ENCODE data around the gene GRIK4. TPM values are rescaled to one million over a fixed set of nuclear protein-coding genes. Genes with fewer than 3 reads are reported as not detected.

The GRIK4 gene
- total and polyA plus RNA-seq, 9 of the 15 experiments (the other 6 are each of a cell fraction or from before 2014, with no cell fraction given) = not detected

GRCh38 chr11:120551191-120551590 is 39.6 kb downstream of the GRIK4 start (continued):
- TF ChIP-seq, protein P1, sequence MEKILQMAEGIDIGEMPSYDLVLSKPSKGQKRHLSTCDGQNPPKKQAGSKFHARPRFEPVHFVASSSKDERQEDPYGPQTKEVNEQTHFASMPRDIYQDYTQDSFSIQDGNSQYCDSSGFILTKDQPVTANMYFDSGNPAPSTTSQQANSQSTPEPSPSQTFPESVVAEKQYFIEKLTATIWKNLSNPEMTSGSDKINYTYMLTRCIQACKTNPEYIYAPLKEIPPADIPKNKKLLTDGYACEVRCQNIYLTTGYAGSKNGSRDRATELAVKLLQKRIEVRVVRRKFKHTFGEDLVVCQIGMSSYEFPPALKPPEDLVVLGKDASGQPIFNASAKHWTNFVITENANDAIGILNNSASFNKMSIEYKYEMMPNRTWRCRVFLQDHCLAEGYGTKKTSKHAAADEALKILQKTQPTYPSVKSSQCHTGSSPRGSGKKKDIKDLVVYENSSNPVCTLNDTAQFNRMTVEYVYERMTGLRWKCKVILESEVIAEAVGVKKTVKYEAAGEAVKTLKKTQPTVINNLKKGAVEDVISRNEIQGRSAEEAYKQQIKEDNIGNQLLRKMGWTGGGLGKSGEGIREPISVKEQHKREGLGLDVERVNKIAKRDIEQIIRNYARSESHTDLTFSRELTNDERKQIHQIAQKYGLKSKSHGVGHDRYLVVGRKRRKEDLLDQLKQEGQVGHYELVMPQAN (IDR thresholded peaks at IDR 0.05; ENCODE audit: borderline replicate concordance) = no peak
- no peak for TF ChIP-seq PHF20 (IDR thresholded peaks at IDR 0.05; ENCODE audit: partially characterized antibody)
- no peak for TF ChIP-seq RBFOX2 (IDR thresholded peaks at IDR 0.05; ENCODE audit: low read depth, low read length)
- TF ChIP-seq ZFPM2 (CRISPR knock-in tag; IDR thresholded peaks at IDR 0.05) = no peak

- DNase-seq (ENCODE audit: extremely low read depth in 1 of 4, low spot score in 3 of 4) = no peak
- H3K4me2 ChIP-seq (ENCODE audit: insufficient read depth, low read length) = no peak overlapping the region
- no peak overlapping the region for H3K9ac ChIP-seq (ENCODE audit: insufficient read depth in 1 of 2, low read depth in 2 of 2, low read length in 2 of 2)
- no peak overlapping the region for H2AFZ ChIP-seq (ENCODE audit: low read depth, low read length)
- H3K4me3 ChIP-seq = no peak overlapping the region
- no peaks in the 10 kb centered on the region for H3K79me2 ChIP-seq (ENCODE audit: control insufficient read depth, insufficient read depth, low read length)
- H3K36me3 ChIP-seq (ENCODE audit: control insufficient read depth, insufficient read depth, low read length) = no peaks in the 10 kb centered on the region
- in situ Hi-C loops (cut with MboI) (no loop called here), intact Hi-C loops (cut with micrococcal nuclease) (no loop called here)
- no peak for FAIRE-seq
- ATAC-seq = no peak; the same call in 1 of the 3 replicates
- no peaks in the 10 kb centered on the region; a peak in 1 of 5 replicates for H3K4me1 ChIP-seq (replicated peaks in 1 of 2; ENCODE audit: control insufficient read depth in 2 of 2, insufficient read depth in 2 of 2, low read length in 2 of 2)
- no TSS peak for BruUV-seq (replicated peaks)
- H3K9me3 ChIP-seq (replicated peaks; ENCODE audit: control insufficient read depth, insufficient read depth, low read depth, low read length) = no peaks in the 10 kb centered on the region
- no peaks in the 10 kb centered on the region for H3K9me1 ChIP-seq (ENCODE audit: control insufficient read depth, insufficient read depth, low read length)
- H4K20me1 ChIP-seq (replicated peaks; ENCODE audit: control insufficient read depth, insufficient read depth, low read length) = 0 out of 2 replicates have a peak, but pooled peaks cover 3% of the 10 kb centered on the region
- ChIA-PET CTCF (ENCODE audit: low intra/inter-chr PET ratio) (no interaction called here), POLR2A (no interaction called here)
- WGBS (ENCODE audit: insufficient coverage, low coverage, missing lambda C conversion rate) = under 1% methylated on average over 14 of the region's 14 CpGs
- H3K27ac ChIP-seq (ENCODE audit: extremely low read depth, low read depth, low read length) = no peak overlapping the region
- H3K27me3 ChIP-seq (ENCODE audit: control insufficient read depth in 2 of 2, insufficient read depth in 2 of 2, low read length in 2 of 2) = peaks cover 24 to 63% of the 10 kb centered on the region in 2 experiments
- TF ChIP-seq STAG1 (CRISPR knock-in tag; IDR thresholded peaks at IDR 0.05; ENCODE audit: borderline replicate concordance) (no peak), RNF2 (IDR thresholded peaks at IDR 0.05) (no peak), ATF4 (CRISPR knock-in tag; IDR thresholded peaks at IDR 0.05) (no peak), HMG20A (CRISPR knock-in tag; conservative IDR thresholded peaks at IDR 0.05) (no peak), GATAD2B (IDR thresholded peaks at IDR 0.05; ENCODE audit: borderline replicate concordance) (no peak), HEY1 (CRISPR knock-in tag; IDR thresholded peaks at IDR 0.05; ENCODE audit: borderline replicate concordance) (no peak), SAP30 (IDR thresholded peaks at IDR 0.05; ENCODE audit: borderline replicate concordance, insufficient read depth, low read depth, low read length, poor library complexity, severe bottlenecking) (no peak)
Observed at GRCh38 chr11:120554766-120555432, 43.4 kb downstream of the GRIK4 start.

Measured in K562 (cell line).